Stimulated activated naive CD8-positive, alpha-beta T cell treated with anti-CD3 and anti-CD28 coated beads, Interleukin-15, amount 100 ng/mL, for 72 hours (primary cell): Measurements from ENCODE around the gene EBLN1.
A peak's percentile ranks its signal among the peaks of the same experiment; 100 is the strongest.

Experiments
- ATAC-seq: fragments of 150-1000 bp; cut with Tn5 transposase; 2 replicates; pipeline ENCODE4 v1.10.0; 2021; ENCODE audit warnings: mild to moderate bottlenecking, moderate library complexity
- DNase-seq, 2 donors: peaks; one replicate each; pipeline ENCODE4 v3.0.0; 2021 to 2022
- H3K27ac Mint-ChIP-seq, 2 donors: one replicate each; pipeline ENCODE4 v1.8.0; 2022; ENCODE audit warnings: mild to moderate bottlenecking in 2 of 2, mixed read lengths in 2 of 2, moderate library complexity in 2 of 2
- H3K27me3 Mint-ChIP-seq: one replicate; pipeline ENCODE4 v1.8.0; 2022; ENCODE audit warnings: mixed read lengths
- H3K4me1 Mint-ChIP-seq: one replicate; pipeline ENCODE4 v1.8.0; 2022; ENCODE audit warnings: mild to moderate bottlenecking, mixed read lengths
- H3K4me3 Mint-ChIP-seq, 2 donors: one replicate each; pipeline ENCODE4 v1.8.0; 2022; ENCODE audit warnings: mild to moderate bottlenecking in 2 of 2, mixed read lengths in 2 of 2, moderate library complexity in 1 of 2
- H3K9me3 Mint-ChIP-seq, 2 donors: one replicate each; pipeline ENCODE4 v1.8.0; 2022; ENCODE audit warnings: mixed read lengths in 2 of 2

The EBLN1 gene

GRCh38 chr10:22217842-22218241, at the start of gene EBLN1:
EBLN1 (minus strand) TSS chr10:22218015; CDS start chr10:22209983, 8,032 bp downstream.
- peaks cover 19% of the 10 kb centered on the region for H3K4me1 Mint-ChIP-seq
- no peak for ATAC-seq
- H3K4me3 Mint-ChIP-seq: no peak within 1 kb of the TSS
- DNase-seq: no peak
- peaks cover 2 to 13% of the 10 kb centered on the region in 2 donors for H3K9me3 Mint-ChIP-seq
- peaks cover 22% of the 10 kb centered on the region for H3K27me3 Mint-ChIP-seq
- no peak within 1 kb of the TSS for H3K27ac Mint-ChIP-seq

GRCh38 chr10:22265839-22266537, 48.2 kb upstream of the EBLN1 start:
- no peak for DNase-seq
- no peaks in the 10 kb centered on the region for H3K9me3 Mint-ChIP-seq

GRCh38 chr10:22263106-22263505, 45.3 kb upstream of the EBLN1 start:
- DNase-seq: no peak
- Mint-ChIP-seq H3K27me3 (peaks cover 34% of the 10 kb centered on the region), H3K27ac (no peak overlapping the region), H3K4me1 (no peaks in the 10 kb centered on the region), H3K4me3 (no peak overlapping the region), H3K9me3 (no peaks in the 10 kb centered on the region)
- ATAC-seq: no peak

More at GRCh38 chr10:22265839-22266537, 48.2 kb upstream of the EBLN1 start:
- Mint-ChIP-seq H3K27me3 (peaks cover 26% of the 10 kb centered on the region), H3K27ac (no peak overlapping the region), H3K4me3 (no peak overlapping the region), H3K4me1 (no peaks in the 10 kb centered on the region)
- ATAC-seq: no peak

GRCh38 chr10:22259280-22259679, 41.5 kb upstream of the EBLN1 start:
- Mint-ChIP-seq H3K27me3 (peaks cover 42% of the 10 kb centered on the region), H3K27ac (no peak overlapping the region), H3K4me1 (no peaks in the 10 kb centered on the region), H3K9me3 (no peaks in the 10 kb centered on the region), H3K4me3 (no peak overlapping the region)
- ATAC-seq (peak; percentile 82), DNase-seq (peak in 1 of 2 donors; percentile 25)

GRCh38 chr10:22258471-22258870, 40.7 kb upstream of the EBLN1 start:
- Mint-ChIP-seq H3K4me1 (peaks cover 3% of the 10 kb centered on the region), H3K27me3 (peaks cover 49% of the 10 kb centered on the region), H3K4me3 (no peak overlapping the region), H3K27ac (no peak overlapping the region), H3K9me3 (no peaks in the 10 kb centered on the region)
- ATAC-seq (no peak), DNase-seq (no peak)

- peak overlapping the region; percentile 83 to 90 for H3K4me3 Mint-ChIP-seq
- peak overlapping the region; percentile 95 for H3K27ac Mint-ChIP-seq
- H3K4me1 Mint-ChIP-seq: peaks cover 17% of the 10 kb centered on the region
- H3K9me3 Mint-ChIP-seq: no peaks in the 10 kb centered on the region
- peaks cover 42% of the 10 kb centered on the region for H3K27me3 Mint-ChIP-seq
- ATAC-seq (no peak), DNase-seq (no peak)
Measured at GRCh38 chr10:22253580-22253882, 35.7 kb upstream of the EBLN1 start.

- ATAC-seq (peak; percentile 61), DNase-seq (peak; percentile 63 to 70)
- Mint-ChIP-seq H3K9me3 (no peaks in the 10 kb centered on the region), H3K27me3 (peaks cover 37% of the 10 kb centered on the region), H3K27ac (peak overlapping the region; percentile 95), H3K4me3 (peak overlapping the region; percentile 83 to 94), H3K4me1 (peaks cover 19% of the 10 kb centered on the region)
Measured at GRCh38 chr10:22252801-22253579, 35.2 kb upstream of the EBLN1 start.

- Mint-ChIP-seq H3K27ac (peak overlapping the region; percentile 97 to 99), H3K4me3 (peak overlapping the region; percentile 83 to 94), H3K9me3 (no peaks in the 10 kb centered on the region), H3K4me1 (peaks cover 26% of the 10 kb centered on the region), H3K27me3 (peaks cover 36% of the 10 kb centered on the region)
- peak; percentile 79 to 87 for DNase-seq
- ATAC-seq: peak; percentile 91
Measured at GRCh38 chr10:22252224-22252800, 34.5 kb upstream of the EBLN1 start.

GRCh38 chr10:22251751-22252223, 34.0 kb upstream of the EBLN1 start:
- Mint-ChIP-seq H3K27me3 (peaks cover 31% of the 10 kb centered on the region), H3K9me3 (no peaks in the 10 kb centered on the region), H3K4me1 (peaks cover 31% of the 10 kb centered on the region), H3K27ac (peak overlapping the region; percentile 97 to 99), H3K4me3 (peak overlapping the region; percentile 83 to 94)
- ATAC-seq: peak; percentile 18
- peak; percentile 63 to 74 for DNase-seq

- Mint-ChIP-seq H3K4me3 (peak overlapping the region; percentile 83 to 94), H3K4me1 (peaks cover 38% of the 10 kb centered on the region), H3K27ac (peak overlapping the region; percentile 97 to 99), H3K9me3 (no peaks in the 10 kb centered on the region), H3K27me3 (peaks cover 29% of the 10 kb centered on the region)
- no peak for DNase-seq
- ATAC-seq: no peak
Measured at GRCh38 chr10:22250897-22251660, 33.3 kb upstream of the EBLN1 start.

- Mint-ChIP-seq H3K4me1 (peaks cover 49% of the 10 kb centered on the region), H3K27me3 (peaks cover 17% of the 10 kb centered on the region), H3K27ac (peak overlapping the region; percentile 88 to 94), H3K9me3 (peaks cover 5 to 13% of the 10 kb centered on the region in 2 donors), H3K4me3 (peak overlapping the region; percentile 58 to 74)
- DNase-seq (no peak), ATAC-seq (no peak)
Measured at GRCh38 chr10:22247636-22248035, 29.8 kb upstream of the EBLN1 start.

- Mint-ChIP-seq H3K9me3 (peaks cover 5 to 13% of the 10 kb centered on the region in 2 donors), H3K4me3 (peak overlapping the region; percentile 58 to 74), H3K4me1 (peaks cover 49% of the 10 kb centered on the region), H3K27ac (peak overlapping the region; percentile 88 to 94), H3K27me3 (peaks cover 17% of the 10 kb centered on the region)
- ATAC-seq (peak; percentile 95), DNase-seq (peak; percentile 48 to 68)
Measured at GRCh38 chr10:22246680-22247391, 29.0 kb upstream of the EBLN1 start.

- no peak for DNase-seq
- Mint-ChIP-seq H3K4me1 (peaks cover 45% of the 10 kb centered on the region), H3K4me3 (peak overlapping the region in 1 of 2 donors; percentile 15), H3K27me3 (peaks cover 13% of the 10 kb centered on the region), H3K9me3 (peaks cover 5 to 13% of the 10 kb centered on the region in 2 donors), H3K27ac (no peak overlapping the region)
- no peak for ATAC-seq
Measured at GRCh38 chr10:22245567-22245966, 27.8 kb upstream of the EBLN1 start.

GRCh38 chr10:22244855-22245254, 27.0 kb upstream of the EBLN1 start:
- H3K4me3 Mint-ChIP-seq: no peak overlapping the region
- no peak for DNase-seq
- peaks cover 9% of the 10 kb centered on the region for H3K27me3 Mint-ChIP-seq

More at GRCh38 chr10:22244855-22245254, 27.0 kb upstream of the EBLN1 start:
- Mint-ChIP-seq H3K9me3 (peaks cover 6 to 13% of the 10 kb centered on the region in 2 donors), H3K4me1 (peaks cover 38% of the 10 kb centered on the region), H3K27ac (no peak overlapping the region)
- no peak for ATAC-seq
